Colonic mucosa (tissue), 4 donors: ENCODE results near the gene TGFBR3. TPM values are rescaled to one million over a fixed set of nuclear protein-coding genes. Genes with fewer than 3 reads are reported as not detected.

Experiments used
- DNase-seq: peaks from one replicate; pipeline ENCODE4 v3.0.0-alpha.2; 2020
- H3K27ac ChIP-seq: fragments of 200-600 bp; one replicate; pipeline ENCODE4 v1.8.0; 2021
- H3K27me3 ChIP-seq: fragments of 200-600 bp; one replicate; pipeline ENCODE4 v1.8.0; 2021
- H3K36me3 ChIP-seq: fragments of 200-600 bp; one replicate; pipeline ENCODE4 v1.8.0; 2021
- H3K4me1 ChIP-seq: fragments of 200-600 bp; one replicate; pipeline ENCODE4 v1.8.0; 2021; ENCODE audit warnings: mild to moderate bottlenecking
- H3K4me3 ChIP-seq: fragments of 200-600 bp; one replicate; pipeline ENCODE4 v1.8.0; 2021
- H3K9ac ChIP-seq, 2 donors: one replicate each; pipeline ENCODE4 v1.7.0; 2013; ENCODE audit warnings: control low read depth in 2 of 2, low read depth in 2 of 2, low read length in 2 of 2
- H3K9me3 ChIP-seq: fragments of 200-600 bp; one replicate; pipeline ENCODE4 v1.8.0; 2021
- CTCF ChIP-seq: fragments of 200-600 bp; IDR thresholded peaks from one replicate; pipeline ENCODE4 v1.8.0; 2022; ENCODE audit warnings: antibody characterized with exemption, mild to moderate bottlenecking
- intact Hi-C: fragments of 100-400 bp; cut with DNase I; formaldehyde crosslinking; loops from one replicate; pipeline ENCODE4 v1.14.1; 2022
- total RNA-seq, 2 donors: library from RNA; stranded (reverse); fragmentation: NEBNext Ultra II Directional in 1 of 2; extraction: Animal tissue kit (Norgen Biotek cat#: 25700) in 1 of 2; gene quantifications; one replicate each; pipeline ENCODE4 v1.2.1, GENCODE V29; 2021
- donor health status: healthy.
- donor health status: DM: no; HTN: no; CAD: no.
- donor health status: DM: no; HTN: no; CAD: no.

The TGFBR3 gene
- total RNA-seq, 2 donors from 2014 or later, result 8.4 to 16.0 TPM

- no peak for TF ChIP-seq CTCF
- Histone ChIP-seq H3K9me3 (no peaks in the 10 kb centered on the region), H3K27ac (no peak overlapping the region), H3K4me3 (no peak overlapping the region), H3K27me3 (no peaks in the 10 kb centered on the region), H3K36me3 (no peaks in the 10 kb centered on the region), H3K9ac (no peak overlapping the region), H3K4me1 (no peaks in the 10 kb centered on the region)
- DNase-seq, result no peak
- intact Hi-C loops, result no loop called here
Observed at GRCh38 chr1:91787919-91788318, 98.0 kb downstream of the TGFBR3 start.

GRCh38 chr1:91784616-91785015 is 101.3 kb downstream of the TGFBR3 start:
- Histone ChIP-seq H3K27ac (no peak overlapping the region), H3K9me3 (no peaks in the 10 kb centered on the region), H3K36me3 (no peaks in the 10 kb centered on the region), H3K4me1 (no peaks in the 10 kb centered on the region), H3K4me3 (no peak overlapping the region), H3K27me3 (no peaks in the 10 kb centered on the region), H3K9ac (no peak overlapping the region)
- intact Hi-C loops, result no loop called here
- no peak for TF ChIP-seq CTCF
- DNase-seq, result no peak

GRCh38 chr1:91784191-91784590 is 101.8 kb downstream of the TGFBR3 start:
- DNase-seq, result no peak
- intact Hi-C loops, result no loop called here
- TF ChIP-seq CTCF, result no peak
- Histone ChIP-seq H3K27ac (no peak overlapping the region), H3K9me3 (no peaks in the 10 kb centered on the region), H3K4me1 (no peaks in the 10 kb centered on the region), H3K27me3 (no peaks in the 10 kb centered on the region), H3K4me3 (no peak overlapping the region), H3K9ac (no peak overlapping the region), H3K36me3 (no peaks in the 10 kb centered on the region)

GRCh38 chr1:91783423-91784170 is 102.4 kb downstream of the TGFBR3 start:
- Histone ChIP-seq H3K36me3 (no peaks in the 10 kb centered on the region), H3K4me3 (no peak overlapping the region), H3K4me1 (no peaks in the 10 kb centered on the region), H3K27me3 (no peaks in the 10 kb centered on the region), H3K9me3 (no peaks in the 10 kb centered on the region), H3K9ac (no peak overlapping the region), H3K27ac (no peak overlapping the region)
- intact Hi-C loops, result no loop called here
- DNase-seq, result no peak
- TF ChIP-seq CTCF, result no peak

GRCh38 chr1:91781901-91782622 is 103.9 kb downstream of the TGFBR3 start:
- H3K9me3 ChIP-seq, result no peaks in the 10 kb centered on the region
- no peak overlapping the region for H3K27ac ChIP-seq
- H3K4me1 ChIP-seq, result no peaks in the 10 kb centered on the region
- H3K27me3 ChIP-seq, result no peaks in the 10 kb centered on the region
- no peak overlapping the region for H3K4me3 ChIP-seq
- intact Hi-C loops, result no loop called here
- H3K36me3 ChIP-seq, result no peaks in the 10 kb centered on the region
- no peak for TF ChIP-seq CTCF
- no peak overlapping the region for H3K9ac ChIP-seq
- no peak for DNase-seq
